GM19239 (cell line): ENCODE data around the gene THOC1.
"Not testable (repeated sequence)": the region's sequence is repeated elsewhere in the genome, so short reads cannot be mapped to it uniquely, and the experiment has no call there.

Experiments
- DNase-seq: peaks from one replicate; pipeline ENCODE4 v3.0.0; 2011; ENCODE audit warnings: low spot score; ENCODE audit not compliant: insufficient read length
- FAIRE-seq: peaks from 2 replicates; lab custom pipeline; 2011; peaks lifted over from hg19 to GRCh38; lab: Jason Lieb, UNC

The THOC1 gene

GRCh38 chr18:267688-268552 is at the start of gene THOC1:
TSS of gene THOC1 (minus strand) at chr18:268047. CDS start at chr18:268019, 28 bp downstream.
- DNase-seq, result peak; percentile 72
- peak; percentile 88 for FAIRE-seq

- FAIRE-seq (no peak), DNase-seq (no peak)
Observed at GRCh38 chr18:317618-318017, 49.8 kb upstream of the THOC1 start.

GRCh38 chr18:316393-316792 is 48.5 kb upstream of the THOC1 start:
- FAIRE-seq (no peak), DNase-seq (no peak)

GRCh38 chr18:313931-314330 is 46.1 kb upstream of the THOC1 start:
- DNase-seq (no peak), FAIRE-seq (no peak)

- DNase-seq (no peak), FAIRE-seq (no peak)
Observed at GRCh38 chr18:312415-312814, 44.6 kb upstream of the THOC1 start.

- DNase-seq (no peak), FAIRE-seq (no peak)
Observed at GRCh38 chr18:310042-310441, 42.2 kb upstream of the THOC1 start.

- DNase-seq, FAIRE-seq: not testable (repeated sequence)
Observed at GRCh38 chr18:308086-308485, 40.2 kb upstream of the THOC1 start.

- no peak for DNase-seq
- FAIRE-seq, result no peak
Observed at GRCh38 chr18:306608-307255, 38.9 kb upstream of the THOC1 start.

GRCh38 chr18:305003-305501 is 37.2 kb upstream of the THOC1 start:
- DNase-seq, result no peak
- FAIRE-seq, result no peak

- no peak for FAIRE-seq
- no peak for DNase-seq
Observed at GRCh38 chr18:303607-304006, 35.8 kb upstream of the THOC1 start.

GRCh38 chr18:303011-303410 is 35.2 kb upstream of the THOC1 start:
- DNase-seq (no peak), FAIRE-seq (no peak)

GRCh38 chr18:302097-302496 is 34.2 kb upstream of the THOC1 start:
- FAIRE-seq (no peak), DNase-seq (no peak)

- DNase-seq (no peak), FAIRE-seq (no peak)
Observed at GRCh38 chr18:297936-298335, 30.1 kb upstream of the THOC1 start.

GRCh38 chr18:295756-296490 is 28.1 kb upstream of the THOC1 start:
- FAIRE-seq (no peak), DNase-seq (no peak)

GRCh38 chr18:294566-294965 is 26.7 kb upstream of the THOC1 start:
- no peak for DNase-seq
- no peak for FAIRE-seq

GRCh38 chr18:293536-293935 is 25.7 kb upstream of the THOC1 start:
- no peak for DNase-seq
- FAIRE-seq, result no peak

GRCh38 chr18:292271-292670 is 24.4 kb upstream of the THOC1 start:
- no peak for DNase-seq
- FAIRE-seq, result no peak

- FAIRE-seq, DNase-seq: not testable (repeated sequence)
Observed at GRCh38 chr18:289970-290369, 22.1 kb upstream of the THOC1 start.

- DNase-seq, result no peak
- FAIRE-seq, result no peak
Observed at GRCh38 chr18:289026-289425, 21.2 kb upstream of the THOC1 start.

GRCh38 chr18:286515-287310 is 18.9 kb upstream of the THOC1 start:
- DNase-seq (no peak), FAIRE-seq (no peak)
